ENCODE results near the gene ALKBH8. TPM values are rescaled to one million over a fixed set of nuclear protein-coding genes. Genes with fewer than 3 reads are reported as not detected.

Gene ALKBH8, protein sequence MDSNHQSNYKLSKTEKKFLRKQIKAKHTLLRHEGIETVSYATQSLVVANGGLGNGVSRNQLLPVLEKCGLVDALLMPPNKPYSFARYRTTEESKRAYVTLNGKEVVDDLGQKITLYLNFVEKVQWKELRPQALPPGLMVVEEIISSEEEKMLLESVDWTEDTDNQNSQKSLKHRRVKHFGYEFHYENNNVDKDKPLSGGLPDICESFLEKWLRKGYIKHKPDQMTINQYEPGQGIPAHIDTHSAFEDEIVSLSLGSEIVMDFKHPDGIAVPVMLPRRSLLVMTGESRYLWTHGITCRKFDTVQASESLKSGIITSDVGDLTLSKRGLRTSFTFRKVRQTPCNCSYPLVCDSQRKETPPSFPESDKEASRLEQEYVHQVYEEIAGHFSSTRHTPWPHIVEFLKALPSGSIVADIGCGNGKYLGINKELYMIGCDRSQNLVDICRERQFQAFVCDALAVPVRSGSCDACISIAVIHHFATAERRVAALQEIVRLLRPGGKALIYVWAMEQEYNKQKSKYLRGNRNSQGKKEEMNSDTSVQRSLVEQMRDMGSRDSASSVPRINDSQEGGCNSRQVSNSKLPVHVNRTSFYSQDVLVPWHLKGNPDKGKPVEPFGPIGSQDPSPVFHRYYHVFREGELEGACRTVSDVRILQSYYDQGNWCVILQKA
- total RNA-seq (2022; extraction: Qiagen RNA extraction), result 5.4 to 10.1 TPM (median 6.5 TPM) in 5 replicates

DNA sequence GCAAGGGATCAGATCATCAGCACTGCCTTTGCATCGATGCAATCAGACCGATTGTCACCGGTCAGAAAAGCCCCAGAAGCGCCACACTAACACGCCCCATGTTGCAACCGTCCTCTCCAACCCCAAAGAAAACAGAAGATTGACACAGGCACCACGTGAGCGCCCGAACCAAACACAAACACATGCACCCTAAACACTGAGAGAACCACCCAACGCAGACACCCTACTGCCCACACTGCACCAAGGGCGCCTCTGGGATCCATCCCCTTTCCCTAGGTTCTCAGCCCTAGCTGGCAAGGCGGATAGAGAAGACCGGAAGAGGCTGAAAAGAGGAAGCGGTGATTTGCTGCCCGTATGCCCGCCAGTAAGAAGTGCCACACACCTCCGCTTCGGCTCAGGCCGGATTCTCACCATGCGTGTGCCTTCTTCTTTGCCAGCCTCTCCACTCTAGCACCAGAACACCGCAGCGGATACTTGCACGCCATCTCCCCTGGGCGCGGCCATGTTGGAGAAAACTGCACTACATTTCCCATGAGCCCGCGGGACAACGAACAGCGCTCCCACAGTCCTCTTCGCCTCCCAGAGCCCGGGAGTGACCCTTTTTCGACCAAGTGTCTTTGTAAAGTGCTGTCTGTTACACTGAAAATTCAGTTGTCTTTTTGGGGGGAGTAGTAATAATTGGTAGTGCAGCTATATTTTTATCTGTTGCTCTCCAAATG lies at the start of gene ALKBH8:
ALKBH8 (minus strand) TSS at position 517 of the 719 bp plus-strand sequence. CDS start 4,842 bp downstream, outside the sequence.

DNA sequence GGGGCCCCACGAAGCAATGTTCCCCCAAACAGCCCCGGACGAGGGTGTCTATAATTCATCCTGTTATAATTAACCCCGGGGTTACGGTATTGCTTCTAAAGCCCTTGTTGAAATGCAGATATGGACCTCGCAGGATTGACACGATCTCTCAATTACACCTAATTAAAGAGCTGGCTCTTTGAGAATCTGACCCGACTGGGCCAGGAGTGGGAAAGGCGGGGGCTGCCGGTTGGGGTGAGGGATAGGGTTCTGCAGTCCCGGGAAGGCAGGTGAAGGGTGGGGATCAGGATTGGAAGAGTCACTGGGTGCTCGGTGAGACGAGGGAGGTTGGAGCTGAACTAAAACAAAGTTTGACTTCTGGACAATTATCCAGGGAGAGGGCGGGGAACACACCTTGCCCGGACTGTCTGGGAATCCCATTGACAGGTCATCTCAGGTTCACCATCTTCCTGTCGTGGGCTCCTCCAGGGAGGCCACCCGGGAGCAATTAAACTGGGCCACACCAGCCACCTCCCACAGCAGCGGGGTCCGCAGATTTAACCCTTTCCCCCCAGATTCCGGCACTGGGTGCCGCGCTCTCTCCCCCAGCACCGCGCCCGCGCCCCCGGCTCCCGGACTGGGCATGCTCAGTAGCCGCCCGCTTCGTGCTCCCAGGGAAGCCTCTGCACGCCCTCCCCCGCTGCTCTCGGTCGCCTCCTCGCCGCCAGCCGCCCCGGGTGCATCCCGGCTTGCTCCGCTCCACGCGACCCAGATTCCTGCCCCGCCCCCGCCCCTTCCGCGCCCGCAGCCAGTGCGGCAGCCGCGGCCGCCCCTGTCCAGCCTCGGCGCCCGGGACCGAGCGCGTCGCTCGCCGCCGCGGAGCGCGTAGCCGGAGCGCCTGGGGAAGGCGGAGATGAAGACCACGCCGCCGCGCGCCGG lies 25.2 kb upstream of the ALKBH8 start, which contains the start of gene ELMOD1:
ELMOD1 (plus strand) TSS at position 688 of the 918 bp plus-strand sequence. CDS start 27,043 bp downstream, outside the sequence.

DNA sequence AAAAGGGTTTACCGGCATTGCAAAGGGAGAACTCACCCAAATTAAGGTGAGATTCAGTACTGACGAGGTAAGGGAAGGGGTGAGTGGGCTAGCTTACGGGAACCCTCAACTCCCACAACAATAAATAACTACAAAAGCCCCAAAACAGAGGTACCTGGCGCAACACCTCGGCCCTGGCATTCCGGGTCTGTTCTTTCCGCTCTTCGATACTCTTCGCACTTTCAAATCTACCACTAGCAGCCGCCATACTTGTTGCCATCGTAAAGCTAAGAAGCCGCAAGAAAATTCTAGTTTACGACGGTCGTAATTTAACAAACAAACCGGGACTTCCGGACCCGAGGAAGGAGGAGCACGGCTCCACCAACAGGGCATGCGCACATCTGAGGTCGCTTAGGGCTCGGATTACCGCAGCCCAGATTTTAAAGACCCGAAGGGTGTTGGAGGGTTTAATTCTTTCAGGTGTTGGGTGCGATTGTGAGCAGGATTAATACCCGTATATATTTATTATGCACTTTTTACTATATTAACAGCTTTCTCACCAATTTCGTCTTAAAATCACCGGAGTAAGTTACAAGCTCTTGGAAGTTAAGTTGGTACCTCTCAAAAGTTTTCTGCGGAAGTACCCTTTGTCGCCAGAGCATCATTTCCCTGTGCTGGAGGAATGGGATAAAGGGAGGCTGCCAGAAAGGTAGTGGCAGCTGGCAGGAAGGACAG lies 107.8 kb downstream of the ALKBH8 start, which contains the start of gene CWF19L2:
CWF19L2 (minus strand) TSS at position 268 of the 714 bp plus-strand sequence; CDS start at position 259, 9 bp downstream.

Other genes starting within 250 kb of the ALKBH8 start
- gene CWF19L2, start 107.9 kb downstream of the ALKBH8 start, total RNA-seq (2022; extraction: Qiagen RNA extraction), result 3.4 to 4.8 TPM (median 3.8 TPM) in 5 replicates
- gene ELMOD1, start 25.4 kb upstream of the ALKBH8 start, total RNA-seq (2022; extraction: Qiagen RNA extraction), result 0.05 to 0.26 TPM (median 0.20 TPM) in 5 replicates
- 1.1 to 2.4 TPM (median 1.6 TPM) in 5 replicates for gene SLN, start 146.3 kb upstream of the ALKBH8 start, total RNA-seq (2022; extraction: Qiagen RNA extraction)